Breast epithelium (tissue), 4 donors: ENCODE results near the gene RTEL1. TPM values are rescaled to one million over a fixed set of nuclear protein-coding genes. Genes with fewer than 3 reads are reported as not detected.
"Not testable (repeated sequence)": the region's sequence is repeated elsewhere in the genome, so short reads cannot be mapped to it uniquely, and the experiment has no call there.

Source experiments
- DNase-seq, 2 donors: peaks; one replicate each; pipeline ENCODE4 v3.0.0-alpha.2; 2019; ENCODE audit warnings: low spot score in 2 of 2
- H3K27ac ChIP-seq, 2 donors: fragments of 200-600 bp; sonication (generic) in 1 of 2; one replicate each; pipeline ENCODE4 v1.5.1; 2016 to 2019; ENCODE audit warnings: mild to moderate bottlenecking in 1 of 2
- H3K27me3 ChIP-seq, 2 donors: fragments of 200-600 bp; sonication (generic) in 1 of 2; one replicate each; pipeline versions ENCODE4 v1.5.1 to v1.6.0; 2017 to 2019; ENCODE audit warnings: control low read depth in 1 of 2, mild to moderate bottlenecking in 1 of 2
- H3K36me3 ChIP-seq: fragments of 200-600 bp; one replicate; pipeline ENCODE4 v1.5.1; 2019
- H3K4me1 ChIP-seq, 2 donors: fragments of 200-600 bp; sonication (generic); one replicate each; pipeline ENCODE4 v1.5.1; 2016 to 2019; ENCODE audit warnings: control low read depth in 1 of 2
- H3K4me3 ChIP-seq, 3 donors: fragments of 200-600 bp; sonication (generic); 1 replicate in 2 of 3; 2 replicates in 1 of 3; pipeline ENCODE4 v1.5.1; 2016 to 2019; ENCODE audit warnings: mild to moderate bottlenecking in 3 of 3, moderate library complexity in 2 of 3
- H3K9me3 ChIP-seq, 2 donors: fragments of 200-600 bp; sonication (generic) in 1 of 2; one replicate each; pipeline ENCODE4 v1.5.1; 2016 to 2019; ENCODE audit warnings: control low read depth in 1 of 2
- CTCF ChIP-seq, 3 donors: fragments of 450-650 bp; IDR thresholded peaks; one replicate each; pipeline ENCODE4 v1.5.1; 2016 to 2017; ENCODE audit warnings: antibody characterized with exemption in 3 of 3, mild to moderate bottlenecking in 3 of 3, moderate library complexity in 3 of 3
- POLR2A ChIP-seq: fragments of 450-650 bp; IDR thresholded peaks from one replicate; pipeline ENCODE4 v1.6.1; 2016; ENCODE audit warnings: antibody characterized with exemption, mild to moderate bottlenecking, moderate library complexity
- POLR2AphosphoS5 ChIP-seq, 3 donors: sonication (generic); formaldehyde crosslinking; IDR thresholded peaks; one replicate each; pipeline ENCODE4 v1.6.1; 2017; ENCODE audit warnings: antibody characterized with exemption in 3 of 3
- intact Hi-C: fragments of 100-400 bp; cut with DNase I; formaldehyde crosslinking; loops from one replicate; pipeline ENCODE4 v1.15.1; 2023; ENCODE audit warnings: low total_unique reads
- total RNA-seq, 3 donors: library from RNA; depleted of rRNA; stranded (reverse); fragments of >200 nt; gene quantifications; one replicate each; pipeline ENCODE4 v1.1.0, GENCODE V29; 2016

The RTEL1 gene
- total RNA-seq, 3 donors from 2014 or later, result 12.5 to 22.3 (median 15.1) TPM

DNA sequence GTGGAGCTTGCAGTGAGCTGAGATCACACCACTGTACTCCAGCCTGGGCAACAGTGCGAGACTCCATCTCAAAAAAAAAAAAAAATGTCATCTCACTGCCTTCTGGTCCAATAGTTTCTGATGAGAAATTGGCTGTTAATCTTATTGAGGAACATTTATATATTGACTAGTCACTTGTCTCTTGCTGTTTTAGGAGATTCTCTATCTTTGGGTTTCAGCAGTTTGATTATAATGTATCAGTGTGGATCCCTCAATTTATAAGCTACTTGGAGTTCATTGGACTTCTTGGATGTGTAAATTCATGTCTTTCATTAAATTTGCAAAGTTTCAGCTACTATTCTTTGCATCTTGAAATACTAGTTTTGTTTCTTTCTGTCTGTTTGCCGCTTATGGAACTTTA, 60.9 kb downstream of the RTEL1 start:
- peaks cover 16 to 23% of the 10 kb centered on the region in 2 donors for H3K9me3 ChIP-seq
- no peak overlapping the region for H3K4me3 ChIP-seq
- TF ChIP-seq POLR2A, result no peak
- no peak for TF ChIP-seq CTCF (IDR thresholded peaks at IDR 0.05)
- TF ChIP-seq POLR2AphosphoS5 (IDR thresholded peaks at IDR 0.05), result no peak
- no peak for DNase-seq
- H3K36me3 ChIP-seq, result no peaks in the 10 kb centered on the region
- H3K4me1 ChIP-seq, result no peaks in the 10 kb centered on the region
- no peaks in the 10 kb centered on the region for H3K27me3 ChIP-seq
- intact Hi-C loops, result no loop called here
- H3K27ac ChIP-seq, result no peak overlapping the region

DNA sequence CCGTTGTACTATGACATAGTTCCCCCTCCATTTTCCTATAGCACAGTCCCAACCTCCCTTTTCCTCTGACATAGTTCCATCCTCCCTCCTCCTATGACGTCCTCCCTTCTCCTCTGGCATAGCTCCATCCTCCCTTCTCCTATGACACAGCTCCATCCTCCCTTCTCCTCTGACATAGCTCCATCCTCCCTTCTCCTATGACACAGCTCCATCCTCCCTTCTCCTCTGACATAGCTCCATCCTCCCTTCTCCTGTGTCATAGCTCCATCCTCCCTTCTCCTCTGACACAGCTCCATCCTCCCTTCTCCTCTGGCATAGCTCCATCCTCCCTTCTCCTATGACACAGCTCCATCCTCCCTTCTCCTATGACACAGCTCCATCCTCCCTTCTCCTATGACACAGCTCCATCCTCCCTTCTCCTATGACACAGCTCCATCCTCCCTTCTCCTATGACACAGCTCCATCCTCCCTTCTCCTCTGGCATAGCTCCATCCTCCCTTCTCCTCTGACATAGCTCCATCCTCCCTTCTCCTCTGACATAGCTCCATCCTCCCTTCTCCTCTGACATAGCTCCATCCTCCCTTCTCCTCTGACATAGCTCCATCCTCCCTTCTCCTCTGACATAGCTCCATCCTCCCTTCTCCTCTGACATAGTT, 65.0 kb downstream of the RTEL1 start:
- intact Hi-C loops, H3K27ac ChIP-seq, H3K36me3 ChIP-seq, H3K27me3 ChIP-seq, H3K4me3 ChIP-seq, H3K4me1 ChIP-seq, DNase-seq: not testable (repeated sequence)
- H3K9me3 ChIP-seq, result peaks cover 16 to 25% of the 10 kb centered on the region in 2 donors

GRCh38 chr20:63730189-63730733, 72.1 kb downstream of the RTEL1 start:
- H3K27me3 ChIP-seq, H3K36me3 ChIP-seq, DNase-seq, intact Hi-C loops, H3K4me1 ChIP-seq, H3K27ac ChIP-seq, H3K9me3 ChIP-seq, H3K4me3 ChIP-seq: not testable (repeated sequence)

DNA sequence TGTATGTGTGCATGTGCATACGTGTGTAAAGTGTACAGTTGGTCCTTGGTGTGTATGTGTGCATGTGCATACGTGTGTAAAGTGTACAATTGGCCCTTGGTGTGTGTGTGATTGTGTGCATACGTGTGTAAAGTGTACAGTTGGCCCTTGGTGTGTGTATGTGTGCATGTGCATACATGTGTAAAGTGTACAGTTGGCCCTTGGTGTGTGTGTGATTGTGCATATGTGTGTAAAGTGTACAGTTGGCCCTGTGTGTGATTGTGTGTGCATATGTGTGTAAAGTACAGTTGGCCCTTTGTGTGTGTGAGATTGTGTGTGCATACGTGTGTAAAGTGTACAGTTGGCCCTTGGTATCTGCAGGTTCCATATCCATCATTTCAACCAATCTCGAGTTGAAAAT, 73.3 kb downstream of the RTEL1 start:
- Histone ChIP-seq H3K9me3 (no peaks in the 10 kb centered on the region), H3K27me3 (no peaks in the 10 kb centered on the region), H3K4me1 (no peaks in the 10 kb centered on the region), H3K36me3 (no peaks in the 10 kb centered on the region), H3K27ac (no peak overlapping the region), H3K4me3 (no peak overlapping the region)
- no peak for DNase-seq
- intact Hi-C loops, result no loop called here
- TF ChIP-seq POLR2A (no peak), POLR2AphosphoS5 (IDR thresholded peaks at IDR 0.05) (no peak), CTCF (IDR thresholded peaks at IDR 0.05) (no peak)

GRCh38 chr20:63732118-63733095, 74.3 kb downstream of the RTEL1 start:
- TF ChIP-seq POLR2A, result no peak
- TF ChIP-seq POLR2AphosphoS5 (IDR thresholded peaks at IDR 0.05), result no peak
- no peak for TF ChIP-seq CTCF (IDR thresholded peaks at IDR 0.05)
- H3K27me3 ChIP-seq, result no peaks in the 10 kb centered on the region
- H3K36me3 ChIP-seq, result no peaks in the 10 kb centered on the region
- H3K4me1 ChIP-seq, result peaks cover 0 to 2% of the 10 kb centered on the region in 2 donors
- DNase-seq, result no peak
- intact Hi-C loops, result no loop called here
- H3K9me3 ChIP-seq, result no peaks in the 10 kb centered on the region
- H3K4me3 ChIP-seq, result no peak overlapping the region
- H3K27ac ChIP-seq, result no peak overlapping the region

DNA sequence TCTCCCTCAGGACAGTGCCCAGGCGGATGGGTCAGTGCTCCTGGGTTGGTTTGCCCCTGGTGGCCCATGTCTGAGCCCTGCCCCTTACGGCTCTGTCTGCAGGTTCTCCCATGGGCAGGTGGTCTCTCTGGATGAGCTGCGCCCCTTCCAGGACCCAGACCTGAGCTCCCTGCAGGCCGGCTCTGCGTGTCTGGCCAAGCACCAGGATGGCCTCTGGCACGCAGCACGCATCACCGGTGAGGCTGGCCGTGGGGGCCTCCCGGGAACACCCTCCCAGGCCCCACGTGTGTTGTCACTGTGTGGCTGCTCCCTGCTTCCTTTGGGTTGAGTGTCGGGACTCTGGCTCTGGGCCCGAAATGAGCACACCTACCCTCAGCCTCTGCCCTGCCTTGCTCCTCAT, 75.0 kb downstream of the RTEL1 start:
- intact Hi-C loops, result no loop called here
- H3K27ac ChIP-seq, result no peak overlapping the region
- peaks cover 6 to 7% of the 10 kb centered on the region in 2 donors for H3K4me1 ChIP-seq
- no peaks in the 10 kb centered on the region for H3K27me3 ChIP-seq
- H3K36me3 ChIP-seq, result no peaks in the 10 kb centered on the region
- no peak for DNase-seq
- no peak for TF ChIP-seq CTCF (IDR thresholded peaks at IDR 0.05)
- no peak for TF ChIP-seq POLR2A
- no peak for TF ChIP-seq POLR2AphosphoS5 (IDR thresholded peaks at IDR 0.05)
- H3K4me3 ChIP-seq, result no peak overlapping the region
- no peaks in the 10 kb centered on the region for H3K9me3 ChIP-seq
